HG03097 (cell line): ENCODE measurements around the gene MYLK3.

ENCODE experiments used
- ATAC-seq: cut with Tn5 transposase; IDR thresholded peaks from one replicate; pipeline ENCODE4 v1.9.1; 2021; ENCODE audit not compliant: unreplicated experiment, low FRiP score

The MYLK3 gene

DNA sequence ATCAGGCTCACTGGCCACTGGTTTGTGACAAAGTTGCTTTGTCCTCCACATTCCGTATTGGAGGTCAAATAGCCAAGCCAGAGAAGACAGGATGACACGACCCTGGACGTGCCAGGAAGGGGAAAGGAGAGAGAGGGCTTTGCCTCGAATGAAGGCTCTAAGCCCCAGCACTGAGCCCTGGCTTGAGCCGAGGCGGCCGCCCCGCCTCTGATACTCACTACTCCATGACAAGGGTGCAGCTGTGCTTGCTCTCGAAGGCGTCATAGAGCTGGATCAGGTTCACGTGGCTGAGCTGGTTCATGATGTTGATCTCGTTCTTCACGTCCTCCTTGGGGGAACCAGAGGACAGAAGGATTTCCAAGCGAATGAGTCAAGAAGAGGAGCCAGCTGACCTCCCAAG is 19.3 kb downstream of the MYLK3 start:
- no peak for ATAC-seq

DNA sequence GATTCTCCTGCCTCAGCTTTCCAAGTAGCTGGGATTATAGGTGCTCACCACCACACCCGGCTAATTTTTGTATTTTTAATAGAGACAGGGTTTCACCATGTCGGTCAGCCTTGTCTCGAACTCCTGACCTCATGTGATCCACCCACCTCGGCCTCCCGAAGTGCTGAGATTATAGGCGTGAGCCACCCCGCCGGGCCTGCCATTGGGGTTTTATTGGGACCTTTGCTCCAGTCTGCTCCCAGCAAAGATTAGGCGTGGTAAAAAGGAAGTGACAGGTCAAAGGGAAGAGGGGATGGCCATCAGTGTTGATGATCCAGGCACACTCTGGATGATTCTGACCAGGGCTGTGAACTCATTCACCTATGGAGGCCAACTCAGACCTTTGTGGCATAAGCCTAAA is 20.5 kb downstream of the MYLK3 start:
- no peak for ATAC-seq

DNA sequence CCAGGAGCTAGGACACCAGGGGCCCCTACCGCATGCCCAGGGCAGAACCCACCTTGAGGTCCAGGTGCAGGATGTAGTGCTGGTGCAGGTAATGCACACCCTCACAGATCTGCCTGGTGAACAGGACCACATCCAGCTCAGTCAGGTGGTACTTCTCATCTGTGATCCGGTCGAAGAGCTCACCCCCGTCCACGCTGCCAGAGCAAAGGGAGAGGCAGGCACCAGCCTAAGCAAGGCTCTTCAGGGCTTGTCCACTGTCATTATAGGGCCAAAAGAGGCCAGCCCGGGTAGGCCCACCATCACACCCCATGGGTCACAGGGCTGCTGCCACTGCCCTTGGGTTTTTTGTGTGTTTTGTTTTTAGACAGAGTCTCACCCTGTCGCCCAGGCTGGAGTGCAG is 21.0 kb downstream of the MYLK3 start:
- no peak for ATAC-seq

DNA sequence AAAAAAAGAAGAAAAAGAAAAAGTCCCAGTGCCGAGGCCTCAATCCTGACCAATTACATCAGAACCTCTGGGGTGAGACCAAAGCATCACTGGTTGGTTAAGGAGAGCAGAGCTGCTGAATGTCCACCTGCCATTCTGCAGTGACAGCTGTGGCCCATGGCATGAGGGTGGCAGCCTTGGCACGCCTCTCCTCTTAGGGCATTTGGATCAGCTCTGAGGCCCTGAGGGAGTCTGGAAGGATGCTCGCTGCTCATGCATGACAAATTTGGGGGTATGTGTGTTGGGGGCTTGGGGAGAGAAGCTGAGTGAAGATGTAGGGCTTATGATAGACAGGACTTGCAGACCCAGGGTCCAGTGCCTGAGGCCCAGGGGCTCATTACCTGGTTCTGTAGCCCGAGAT is 26.3 kb downstream of the MYLK3 start:
- no peak for ATAC-seq

DNA sequence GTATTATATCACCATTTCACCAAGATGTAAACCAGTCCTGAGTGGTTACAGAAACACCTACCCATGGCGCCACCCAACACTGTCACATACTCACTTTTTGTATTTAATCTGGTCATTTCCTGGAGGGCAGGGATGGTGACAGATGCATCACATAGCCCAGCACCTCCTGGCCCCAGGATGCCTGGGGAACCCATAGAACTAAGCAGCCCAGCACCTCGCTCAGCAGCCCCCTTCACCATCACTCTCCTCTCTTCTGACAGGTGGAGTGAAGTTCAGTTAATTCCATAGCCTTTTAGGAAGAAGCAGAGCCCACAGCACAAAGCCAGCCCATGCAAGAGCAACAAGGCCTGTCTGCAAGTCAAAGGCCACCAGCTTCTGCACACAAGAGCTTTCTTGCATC is 27.5 kb downstream of the MYLK3 start:
- ATAC-seq = no peak

DNA sequence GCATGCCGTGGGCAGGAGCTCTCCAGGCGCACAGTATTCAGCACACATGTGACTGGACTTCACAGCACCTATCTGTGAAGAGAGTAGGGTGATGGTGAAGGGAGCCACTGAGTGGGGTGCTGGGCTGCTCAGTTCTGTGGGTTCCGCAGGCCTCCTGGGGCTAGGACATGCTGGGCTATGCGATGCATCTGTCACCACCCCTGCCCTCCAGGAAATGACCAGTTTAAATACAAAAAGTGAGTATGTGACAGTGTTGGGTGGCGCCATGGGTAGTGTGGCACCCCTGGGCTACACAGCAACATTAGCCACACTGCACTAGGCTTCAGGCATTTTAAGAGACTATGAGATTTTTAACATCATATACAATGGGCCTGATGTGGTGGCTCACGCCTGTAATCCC is 28.6 kb downstream of the MYLK3 start:
- no peak for ATAC-seq

DNA sequence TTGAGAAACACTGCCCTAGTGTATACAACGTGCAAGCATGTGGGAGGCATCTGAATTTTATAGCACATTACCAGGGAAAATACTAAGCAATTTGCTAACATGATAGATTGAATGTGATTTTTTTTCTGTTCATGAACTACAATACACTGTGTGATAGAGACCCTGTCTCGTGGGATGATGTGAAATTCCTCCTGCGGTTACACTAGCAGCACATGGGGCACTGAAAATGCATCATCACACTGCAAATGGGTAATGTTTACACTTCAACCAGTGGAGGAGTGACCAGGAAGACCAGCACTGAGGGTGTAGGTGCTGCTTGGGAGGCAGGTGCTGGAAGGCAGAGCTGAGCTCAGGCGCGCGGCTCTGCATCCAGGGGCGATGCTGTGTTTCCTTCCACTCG is 29.9 kb downstream of the MYLK3 start:
- no peak for ATAC-seq

DNA sequence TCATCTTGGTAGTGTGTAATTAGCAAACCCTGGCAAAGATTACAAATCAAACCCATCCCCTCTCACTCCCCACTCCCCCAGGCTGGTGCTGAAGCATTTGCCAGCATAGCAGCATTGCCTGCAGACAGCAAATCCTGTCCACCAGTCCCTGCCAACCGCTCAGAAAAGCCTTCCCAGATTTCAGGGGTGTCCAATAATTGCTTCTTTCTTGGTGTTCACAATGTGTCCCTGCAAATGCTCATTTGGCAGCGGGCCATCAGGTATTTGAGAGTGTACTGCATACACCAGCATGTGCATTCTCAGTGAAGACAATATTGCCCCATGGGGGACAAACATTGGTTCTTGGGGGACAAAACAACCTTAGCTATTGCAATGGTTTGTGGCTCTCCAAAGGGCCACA is 30.5 kb downstream of the MYLK3 start:
- ATAC-seq = no peak

DNA sequence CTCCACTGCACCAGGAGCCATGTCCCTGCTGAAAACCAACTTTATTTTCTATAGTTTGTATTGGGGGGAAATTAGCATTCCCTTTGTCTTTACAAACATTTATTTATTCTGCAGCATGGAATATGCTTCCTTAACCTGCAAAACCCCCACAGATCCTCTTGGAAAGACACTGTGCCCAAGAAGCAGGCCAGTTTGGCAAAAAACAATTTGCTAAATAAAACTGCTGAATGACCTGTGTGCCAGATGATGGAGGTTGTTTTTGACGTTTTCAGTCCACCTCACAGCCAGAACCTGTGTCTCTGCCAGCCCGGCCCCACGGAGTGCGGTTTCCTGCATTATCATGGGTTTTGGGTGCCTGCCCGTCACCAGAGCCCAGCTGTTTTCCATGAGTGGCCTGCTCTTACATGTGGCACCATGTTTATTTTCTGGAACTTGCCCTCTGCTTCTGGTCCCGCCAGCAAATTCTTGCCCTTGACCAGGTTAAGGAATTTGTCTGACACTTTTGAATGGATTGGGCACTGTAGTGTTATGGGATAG is 32.3 kb downstream of the MYLK3 start:
- no peak for ATAC-seq

DNA sequence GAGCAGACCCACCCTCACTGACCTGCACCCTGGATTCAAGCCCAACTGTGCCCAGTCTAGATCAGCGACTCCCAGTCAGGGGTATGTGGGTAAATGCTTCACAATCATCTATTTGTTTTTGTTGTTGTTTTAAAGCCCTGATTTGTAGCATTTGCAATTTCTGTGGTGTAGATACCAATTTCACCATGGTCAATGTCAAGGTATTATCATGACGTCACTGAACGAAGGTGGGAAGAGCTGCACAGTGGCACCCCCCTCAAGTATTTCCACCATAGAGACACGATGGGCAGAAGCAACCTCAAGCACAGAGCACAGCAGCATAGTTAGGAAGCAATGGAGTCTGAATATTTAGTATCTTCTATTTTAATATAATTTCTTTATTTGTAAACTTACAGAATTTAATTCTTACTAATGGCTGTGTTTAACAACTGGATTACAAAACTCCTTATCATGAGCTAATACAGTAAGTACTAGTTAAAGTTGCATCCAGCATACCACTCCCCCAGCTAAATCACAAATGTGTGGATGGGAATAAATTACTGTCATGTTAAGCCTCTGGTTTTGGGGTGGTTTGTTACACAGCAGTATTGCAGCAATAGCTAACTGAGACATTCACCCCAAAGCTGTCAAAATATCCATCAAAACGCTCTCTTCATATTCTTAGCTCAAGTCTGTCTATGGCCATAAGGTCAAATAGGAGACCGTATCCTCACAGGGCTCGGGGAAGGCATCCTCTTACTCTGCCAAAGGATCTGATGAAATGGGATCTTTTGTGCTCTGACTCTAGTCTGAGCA is 33.1 kb downstream of the MYLK3 start:
- ATAC-seq = no peak

DNA sequence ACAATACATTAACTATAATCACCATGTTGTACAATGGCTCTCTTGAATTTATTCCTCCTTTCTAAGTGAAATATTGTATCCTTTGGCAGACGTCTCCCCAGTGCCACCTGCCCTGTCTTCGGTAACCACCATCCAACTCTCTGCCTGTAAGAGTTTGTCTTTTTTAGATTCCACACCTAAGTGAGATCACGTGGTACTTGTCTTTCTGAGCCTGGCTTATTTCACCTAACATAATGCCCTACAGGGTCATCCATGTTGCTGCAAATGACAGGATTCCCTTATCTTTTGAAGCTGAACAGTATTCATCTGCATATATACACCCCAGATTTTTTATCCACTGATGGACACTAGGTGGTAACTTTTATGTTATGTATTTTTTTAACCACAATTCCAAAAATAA is 34.5 kb downstream of the MYLK3 start:
- no peak for ATAC-seq

DNA sequence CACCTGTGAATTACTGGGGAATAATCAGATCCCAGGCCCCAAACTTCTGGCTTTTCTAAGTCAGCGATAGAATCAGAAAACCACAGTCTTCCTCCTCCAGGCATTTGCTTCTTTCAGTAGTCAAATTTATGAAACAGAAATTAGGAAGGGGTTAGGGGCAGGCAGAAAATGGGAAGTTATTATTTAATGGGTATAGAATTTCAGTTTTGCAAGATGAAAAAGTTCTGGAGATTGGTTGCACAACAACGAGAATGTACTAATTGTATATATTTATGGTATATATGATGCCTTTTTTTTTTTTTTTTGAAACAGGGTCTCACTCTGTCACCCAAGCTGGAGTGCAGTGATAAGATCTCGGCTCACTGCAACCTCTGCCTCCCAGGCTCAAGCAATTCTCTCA is 35.2 kb downstream of the MYLK3 start:
- ATAC-seq = no peak

DNA sequence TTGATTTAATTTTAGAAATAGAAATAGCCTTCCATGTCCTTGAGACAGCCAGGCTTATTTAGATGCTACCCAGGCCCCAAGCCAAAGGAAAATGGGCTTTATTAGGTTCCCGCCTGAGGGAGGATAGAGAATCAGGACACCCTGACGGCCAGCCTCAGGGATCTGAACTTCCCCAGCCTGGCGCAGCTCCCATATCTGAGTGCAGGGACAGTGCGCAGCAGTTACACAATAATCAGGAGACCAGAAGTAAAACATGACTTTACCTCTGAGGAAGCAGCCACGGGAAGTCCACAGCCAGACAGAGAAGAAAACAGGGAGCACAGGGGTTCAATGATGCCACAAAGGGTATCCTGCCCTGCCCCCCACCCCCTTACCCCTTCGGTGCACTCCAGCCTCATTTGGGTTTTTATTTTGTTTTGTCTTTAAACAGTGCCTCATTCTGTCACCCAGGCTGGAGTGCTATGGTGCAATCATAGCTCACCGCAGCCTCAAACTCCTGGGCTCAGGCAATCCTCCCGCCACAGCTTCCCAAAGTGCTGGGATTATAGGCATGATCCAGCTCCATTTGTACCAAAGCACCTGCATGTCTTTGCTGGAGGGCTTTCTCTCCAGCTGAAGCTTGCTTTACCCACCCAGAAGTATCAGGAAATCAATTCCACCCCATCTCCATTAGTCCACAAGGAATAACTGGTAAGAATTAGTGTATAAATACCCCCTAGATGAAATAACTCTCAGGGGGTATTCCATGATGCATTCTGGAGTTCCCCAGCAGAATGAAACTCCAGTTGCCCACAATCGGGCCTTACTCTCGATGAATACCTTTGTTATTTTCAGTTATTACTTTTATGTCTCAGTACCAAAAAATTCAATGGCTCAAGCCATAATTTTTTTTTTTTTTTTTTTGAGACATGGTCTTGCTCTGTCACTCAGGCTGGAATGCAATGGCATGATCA is 36.8 kb downstream of the MYLK3 start:
- no peak for ATAC-seq

DNA sequence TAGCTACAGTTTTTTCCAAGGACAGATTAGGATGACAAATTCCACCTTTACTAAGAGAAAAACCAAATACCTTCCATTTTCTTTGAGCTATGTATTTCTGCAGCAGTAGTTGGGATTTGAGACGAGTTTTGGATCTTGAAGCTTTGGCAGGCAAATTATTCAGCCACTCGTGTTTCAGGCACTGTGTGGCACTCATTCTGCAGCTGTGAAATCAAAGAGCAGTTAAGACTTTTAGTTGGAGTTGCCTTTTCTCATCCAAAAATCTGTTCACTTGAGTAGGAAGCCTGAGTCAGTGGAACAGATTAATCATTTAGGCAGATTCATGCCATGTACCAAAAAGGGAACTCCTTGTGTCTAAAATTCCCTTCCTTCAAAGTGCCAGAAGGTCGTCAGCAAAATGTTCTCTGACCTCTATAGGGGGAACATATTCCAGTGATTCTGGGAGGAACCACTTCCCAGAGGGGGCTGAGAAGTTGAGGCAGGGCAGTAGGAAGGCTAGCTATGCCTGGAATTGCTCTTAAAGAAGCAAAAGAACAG is 38.6 kb downstream of the MYLK3 start:
- ATAC-seq = no peak

DNA sequence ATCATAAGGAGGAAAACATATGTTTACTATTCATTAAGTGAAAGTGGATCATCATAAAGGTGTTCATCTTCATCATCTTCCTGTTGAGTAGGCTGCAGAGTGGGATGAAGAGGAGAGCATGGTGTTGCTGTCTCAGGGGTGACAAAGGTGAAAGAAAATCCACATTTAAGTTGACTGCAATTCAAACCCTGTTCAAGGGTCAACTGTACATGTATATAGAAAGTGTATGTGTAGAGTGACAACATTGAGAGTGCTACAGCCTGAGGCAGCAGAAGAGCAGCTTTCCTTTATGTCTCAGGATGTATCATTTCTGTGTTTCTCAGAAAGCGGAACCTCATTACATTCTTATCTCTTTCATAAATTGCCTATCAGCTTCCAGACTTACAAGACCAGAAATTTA is 41.5 kb downstream of the MYLK3 start:
- no peak for ATAC-seq

DNA sequence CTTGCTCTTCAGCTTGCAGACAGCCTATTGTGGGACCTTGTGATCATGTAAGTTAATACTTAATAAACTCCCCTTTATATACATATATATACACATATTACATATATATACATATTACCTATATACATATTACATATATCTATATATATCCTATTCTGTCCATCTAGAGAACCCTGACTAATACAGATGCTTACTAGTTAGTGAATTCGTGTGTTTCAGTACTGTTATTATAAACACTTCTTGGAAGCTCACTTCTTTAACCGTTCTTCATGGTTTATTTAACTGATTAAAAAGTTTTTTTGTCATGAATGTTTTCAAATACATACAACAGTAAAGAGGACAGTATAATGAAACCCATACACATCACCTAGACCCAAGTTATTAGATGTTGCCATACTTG is 46.1 kb downstream of the MYLK3 start:
- ATAC-seq = no peak

DNA sequence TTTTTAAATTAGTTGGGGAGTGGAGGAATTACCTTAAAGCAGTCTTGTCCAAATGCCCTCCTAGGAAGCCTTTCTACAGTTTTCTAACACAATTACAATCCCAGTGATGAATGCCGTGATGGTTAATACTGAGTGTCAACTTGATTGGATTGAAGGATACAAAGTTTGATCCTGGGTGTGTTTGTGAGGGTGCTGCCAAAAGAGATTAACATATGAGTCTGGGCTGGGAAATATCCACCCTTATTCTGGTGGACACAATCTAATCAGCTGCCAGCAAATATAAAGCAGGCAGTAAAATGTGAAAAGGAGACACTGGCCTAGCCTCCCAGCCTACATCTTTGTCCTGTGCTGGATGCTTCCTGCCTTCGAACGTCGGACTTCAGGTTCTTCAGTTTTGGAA is 46.5 kb downstream of the MYLK3 start:
- ATAC-seq = no peak

DNA sequence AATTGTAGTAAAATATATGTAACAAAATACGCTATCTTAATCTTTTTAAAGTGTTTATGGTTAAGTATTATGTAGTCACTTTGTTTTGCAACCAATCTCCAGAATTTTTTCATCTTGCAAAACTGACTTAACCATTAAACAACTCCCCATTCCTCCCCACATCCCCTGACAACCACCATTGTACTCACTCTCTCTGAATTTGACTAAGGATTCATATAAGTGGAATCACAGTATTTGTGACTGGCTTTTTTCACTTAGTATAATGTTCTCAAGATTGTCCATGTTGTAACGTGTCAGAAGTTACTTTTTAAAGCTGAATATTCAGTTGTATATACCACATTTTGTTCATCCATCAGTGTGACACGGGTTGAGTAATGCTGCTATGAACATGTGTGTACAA is 48.1 kb downstream of the MYLK3 start:
- no peak for ATAC-seq

DNA sequence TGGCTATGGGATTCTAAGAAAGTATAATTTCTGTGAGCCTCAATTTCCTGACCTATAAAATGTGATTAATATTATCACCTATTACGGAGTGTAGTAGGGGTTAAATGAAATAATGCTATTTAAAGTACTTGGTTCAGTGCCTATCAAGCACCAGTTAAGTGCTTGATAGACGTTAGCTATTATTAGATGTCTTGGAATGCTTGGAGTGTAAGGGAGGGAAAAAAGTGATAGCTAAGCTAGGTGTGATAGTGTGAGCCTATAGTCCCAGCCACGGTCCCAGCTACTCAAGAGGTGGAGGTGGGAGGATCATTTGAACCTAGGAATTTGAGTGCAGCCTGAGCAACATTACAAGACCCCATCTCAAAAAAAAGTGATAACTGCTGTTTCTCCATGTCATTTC is 51.2 kb downstream of the MYLK3 start:
- ATAC-seq = no peak

DNA sequence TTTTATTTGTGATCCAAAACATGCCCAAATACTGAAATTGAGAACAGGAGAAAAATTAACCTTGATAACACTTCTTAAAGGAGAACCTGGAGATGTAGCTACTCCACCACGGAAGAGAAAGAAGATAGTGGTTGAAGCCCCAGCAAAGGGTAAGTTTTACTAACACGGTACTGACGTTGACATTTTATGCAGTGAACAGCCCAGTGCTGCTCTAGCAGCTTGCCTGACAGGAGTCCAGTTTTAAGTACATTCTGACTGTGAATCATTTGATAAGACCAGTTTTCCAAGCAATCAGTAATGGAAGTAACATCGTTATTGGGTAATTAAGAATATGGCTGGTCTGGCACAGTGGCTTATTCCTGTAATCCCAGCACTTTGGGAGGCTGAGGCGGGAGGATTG is 52.2 kb downstream of the MYLK3 start:
- ATAC-seq = no peak

DNA sequence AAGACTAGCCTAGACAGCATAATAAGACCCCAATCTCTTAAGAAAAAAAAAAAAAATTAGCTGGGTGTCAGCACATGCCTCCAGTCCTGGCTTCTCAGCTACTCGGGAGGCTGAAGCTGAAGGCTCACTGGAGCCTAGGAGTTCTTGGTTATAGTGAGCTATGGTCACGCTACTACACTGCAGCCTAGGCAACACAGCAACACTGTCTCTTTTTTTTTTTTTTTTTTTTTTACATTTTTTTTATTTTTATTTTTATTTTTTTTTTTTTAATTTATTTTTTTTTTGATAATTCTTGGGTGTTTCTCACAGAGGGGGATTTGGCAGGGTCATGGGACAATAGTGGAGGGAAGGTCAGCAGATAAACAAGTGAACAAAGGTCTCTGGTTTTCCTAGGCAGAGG is 54.5 kb downstream of the MYLK3 start:
- no peak for ATAC-seq
